Measurements from ENCODE around the gene FOXP3. TPM values are rescaled to one million over a fixed set of nuclear protein-coding genes. Genes with fewer than 3 reads are reported as not detected.

The FOXP3 gene
- total RNA-seq, 1 donor from 2014 or later = not detected

- Mint-ChIP-seq H3K4me1 (peaks cover 4% of the 10 kb centered on the region), H3K27ac (peak overlapping the region; percentile 39), H3K4me3 (no peak overlapping the region), H3K36me3 (no peaks in the 10 kb centered on the region), H3K27me3 (ENCODE audit: insufficient read depth, low read depth) (no peaks in the 10 kb centered on the region), H3K9me3 (peaks cover 7% of the 10 kb centered on the region)
- no peak for TF ChIP-seq EZH2 (IDR thresholded peaks at IDR 0.05)
- TF ChIP-seq CTCF (IDR thresholded peaks at IDR 0.05) = peak; percentile 58
- Histone ChIP-seq H3K27me3 (no peaks in the 10 kb centered on the region), H3K79me2 (ENCODE audit: low read depth) (no peaks in the 10 kb centered on the region), H3K4me1 (no peaks in the 10 kb centered on the region), H3K36me3 (no peaks in the 10 kb centered on the region), H3K4me2 (no peak overlapping the region), H4K20me1 (ENCODE audit: low read depth) (no peaks in the 10 kb centered on the region), H3K27ac (no peak overlapping the region), H3K9ac (no peak overlapping the region), H2AFZ (replicated peaks) (no peak overlapping the region), H3F3A (ENCODE audit: low read depth) (no peaks in the 10 kb centered on the region), H3K9me3 (ENCODE audit: low read depth) (no peaks in the 10 kb centered on the region), H3K4me3 (no peak overlapping the region)
- peak; percentile 72 for DNase-seq (ENCODE audit: low spot score)
Measured at GRCh38 chrX:49291615-49292337, 27.3 kb upstream of the FOXP3 start.

DNA sequence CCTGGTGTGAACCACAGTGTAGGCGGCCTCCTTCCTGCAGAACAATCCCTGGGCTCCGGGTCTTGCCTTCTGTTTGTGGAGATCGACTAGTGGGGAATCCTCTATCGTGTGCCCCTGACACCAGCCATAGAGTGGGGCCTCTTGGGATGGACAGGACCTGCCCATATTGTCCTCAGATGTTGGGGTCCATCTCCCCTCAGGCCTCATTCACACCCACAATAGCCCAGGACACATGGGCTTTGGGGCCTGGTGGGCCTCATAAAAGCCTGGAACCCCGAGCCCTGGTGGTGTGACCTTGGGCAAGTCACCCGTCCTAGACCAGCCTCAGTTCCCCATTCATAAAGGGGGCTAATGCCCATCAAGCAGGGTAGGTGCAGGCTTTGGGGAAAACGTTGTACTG is 25.7 kb upstream of the FOXP3 start:
- Mint-ChIP-seq H3K4me3 (no peak overlapping the region), H3K27me3 (ENCODE audit: insufficient read depth, low read depth) (no peaks in the 10 kb centered on the region), H3K27ac (no peak overlapping the region), H3K9me3 (peaks cover 5% of the 10 kb centered on the region), H3K36me3 (no peaks in the 10 kb centered on the region), H3K4me1 (peaks cover 4% of the 10 kb centered on the region)
- no peak overlapping the region for H3K27ac ChIP-seq
- no peak overlapping the region for H3K4me3 ChIP-seq
- H3K9ac ChIP-seq = no peak overlapping the region
- no peak overlapping the region for H2AFZ ChIP-seq (replicated peaks)
- TF ChIP-seq EZH2phosphoT487 (IDR thresholded peaks at IDR 0.05) (no peak), EZH2 (IDR thresholded peaks at IDR 0.05) (no peak), CTCF (IDR thresholded peaks at IDR 0.05) (no peak)
- H3K4me1 ChIP-seq = no peaks in the 10 kb centered on the region
- H3K4me2 ChIP-seq = no peak overlapping the region
- no peaks in the 10 kb centered on the region for H3F3A ChIP-seq (ENCODE audit: low read depth)
- no peaks in the 10 kb centered on the region for H3K27me3 ChIP-seq
- no peak for DNase-seq (ENCODE audit: low spot score)
- no peaks in the 10 kb centered on the region for H3K36me3 ChIP-seq
- no peaks in the 10 kb centered on the region for H3K79me2 ChIP-seq (ENCODE audit: low read depth)
- no peaks in the 10 kb centered on the region for H3K9me3 ChIP-seq (ENCODE audit: low read depth)
- H4K20me1 ChIP-seq (ENCODE audit: low read depth) = no peaks in the 10 kb centered on the region

GRCh38 chrX:49287665-49288064 is 23.2 kb upstream of the FOXP3 start:
- TF ChIP-seq EZH2phosphoT487 (IDR thresholded peaks at IDR 0.05) = no peak
- TF ChIP-seq CTCF (IDR thresholded peaks at IDR 0.05) = no peak
- no peak for TF ChIP-seq EZH2 (IDR thresholded peaks at IDR 0.05)
- Histone ChIP-seq H3K27me3 (no peaks in the 10 kb centered on the region), H4K20me1 (ENCODE audit: low read depth) (no peaks in the 10 kb centered on the region), H3K4me2 (no peak overlapping the region), H3K79me2 (ENCODE audit: low read depth) (no peaks in the 10 kb centered on the region), H3K27ac (no peak overlapping the region), H3K4me1 (no peaks in the 10 kb centered on the region), H3K36me3 (no peaks in the 10 kb centered on the region), H2AFZ (replicated peaks) (no peak overlapping the region), H3K9ac (no peak overlapping the region), H3F3A (ENCODE audit: low read depth) (no peaks in the 10 kb centered on the region), H3K9me3 (ENCODE audit: low read depth) (no peaks in the 10 kb centered on the region), H3K4me3 (no peak overlapping the region)
- Mint-ChIP-seq H3K9me3 (peaks cover 5% of the 10 kb centered on the region), H3K4me3 (no peak overlapping the region), H3K27me3 (ENCODE audit: insufficient read depth, low read depth) (no peaks in the 10 kb centered on the region), H3K4me1 (peaks cover 5% of the 10 kb centered on the region), H3K27ac (no peak overlapping the region), H3K36me3 (no peaks in the 10 kb centered on the region)
- no peak for DNase-seq (ENCODE audit: low spot score)

Data from neural progenitor cell (in vitro differentiated cells).